ENCODE results near the gene ELL. TPM values are rescaled to one million over a fixed set of nuclear protein-coding genes. Genes with fewer than 3 reads are reported as not detected.
"Not testable (repeated sequence)": the region's sequence is repeated elsewhere in the genome, so short reads cannot be mapped to it uniquely, and the experiment has no call there.

The ELL gene
- polyA plus RNA-seq, 1 donor from 2014 or later: 7.2 TPM

DNA sequence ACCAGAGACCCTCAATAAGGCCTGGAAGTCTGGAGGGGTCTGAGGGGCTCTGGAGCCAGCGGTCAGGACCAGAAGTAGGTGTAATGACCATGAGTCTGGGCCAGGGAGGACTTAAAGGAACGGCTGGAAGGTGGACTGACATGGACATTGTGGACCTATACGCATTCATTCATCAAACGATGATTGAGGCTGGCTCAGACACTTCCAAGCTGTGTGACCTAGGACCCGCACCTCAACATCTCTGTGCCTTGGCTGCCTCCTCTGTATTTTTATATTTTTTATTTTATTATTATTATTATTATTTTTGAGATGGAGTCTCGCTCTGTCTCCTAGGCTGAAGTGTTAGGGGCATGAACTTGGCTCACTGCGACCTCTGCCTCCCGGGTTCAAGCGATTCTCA is 115.1 kb downstream of the ELL start:
- TF ChIP-seq EP300 (conservative IDR thresholded peaks at IDR 0.05; ENCODE audit: poor library complexity, severe bottlenecking): no peak
- no peak for TF ChIP-seq POLR2AphosphoS5 (IDR thresholded peaks at IDR 0.05)
- no peak for TF ChIP-seq EZH2 (IDR thresholded peaks at IDR 0.05; ENCODE audit: borderline replicate concordance, insufficient read depth, low read length, poor library complexity, severe bottlenecking)
- TF ChIP-seq, protein P1, sequence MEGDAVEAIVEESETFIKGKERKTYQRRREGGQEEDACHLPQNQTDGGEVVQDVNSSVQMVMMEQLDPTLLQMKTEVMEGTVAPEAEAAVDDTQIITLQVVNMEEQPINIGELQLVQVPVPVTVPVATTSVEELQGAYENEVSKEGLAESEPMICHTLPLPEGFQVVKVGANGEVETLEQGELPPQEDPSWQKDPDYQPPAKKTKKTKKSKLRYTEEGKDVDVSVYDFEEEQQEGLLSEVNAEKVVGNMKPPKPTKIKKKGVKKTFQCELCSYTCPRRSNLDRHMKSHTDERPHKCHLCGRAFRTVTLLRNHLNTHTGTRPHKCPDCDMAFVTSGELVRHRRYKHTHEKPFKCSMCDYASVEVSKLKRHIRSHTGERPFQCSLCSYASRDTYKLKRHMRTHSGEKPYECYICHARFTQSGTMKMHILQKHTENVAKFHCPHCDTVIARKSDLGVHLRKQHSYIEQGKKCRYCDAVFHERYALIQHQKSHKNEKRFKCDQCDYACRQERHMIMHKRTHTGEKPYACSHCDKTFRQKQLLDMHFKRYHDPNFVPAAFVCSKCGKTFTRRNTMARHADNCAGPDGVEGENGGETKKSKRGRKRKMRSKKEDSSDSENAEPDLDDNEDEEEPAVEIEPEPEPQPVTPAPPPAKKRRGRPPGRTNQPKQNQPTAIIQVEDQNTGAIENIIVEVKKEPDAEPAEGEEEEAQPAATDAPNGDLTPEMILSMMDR (IDR thresholded peaks at IDR 0.05; ENCODE audit: poor library complexity, severe bottlenecking): no peak
- TF ChIP-seq SMC3 (conservative IDR thresholded peaks at IDR 0.05; ENCODE audit: poor library complexity): no peak
- TF ChIP-seq TAF1 (IDR thresholded peaks at IDR 0.05; ENCODE audit: low read depth): no peak
- TF ChIP-seq MXI1 (conservative IDR thresholded peaks at IDR 0.05; ENCODE audit: poor library complexity, severe bottlenecking): no peak
- TF ChIP-seq REST (IDR thresholded peaks at IDR 0.05; ENCODE audit: borderline replicate concordance): no peak
- no peak for TF ChIP-seq RAD21 (conservative IDR thresholded peaks at IDR 0.05)
- H3K4me3 ChIP-seq (ENCODE audit: low read length): no peak overlapping the region
- no peak overlapping the region for H3K9ac ChIP-seq (ENCODE audit: low read length)
- H3K27ac ChIP-seq (ENCODE audit: low read length): no peak overlapping the region
- H3K36me3 ChIP-seq (ENCODE audit: insufficient read depth, low read length): no peaks in the 10 kb centered on the region
- H3K9me2 ChIP-seq (ENCODE audit: insufficient read depth, low read length): no peaks in the 10 kb centered on the region
- H3K79me2 ChIP-seq (replicated peaks; ENCODE audit: insufficient read depth, low read length): no peaks in the 10 kb centered on the region
- no peaks in the 10 kb centered on the region for H3K27me3 ChIP-seq (ENCODE audit: insufficient read depth, low read depth, low read length)
- no peak overlapping the region for H3K4me2 ChIP-seq (ENCODE audit: low read length)
- no peaks in the 10 kb centered on the region for H3F3A ChIP-seq (ENCODE audit: insufficient read depth, low read length, poor library complexity, severe bottlenecking)
- H2AFZ ChIP-seq (ENCODE audit: low read depth, low read length): no peak overlapping the region
- no peaks in the 10 kb centered on the region for H4K20me1 ChIP-seq (ENCODE audit: insufficient read depth)
- H3K9me3 ChIP-seq (ENCODE audit: low read length): no peaks in the 10 kb centered on the region

- not testable (repeated sequence) for H3K79me2 ChIP-seq (replicated peaks; ENCODE audit: insufficient read depth, low read length); H3F3A ChIP-seq (ENCODE audit: insufficient read depth, low read length, poor library complexity, severe bottlenecking); H3K4me2 ChIP-seq (ENCODE audit: low read length); H2AFZ ChIP-seq (ENCODE audit: low read depth, low read length); H3K36me3 ChIP-seq (ENCODE audit: insufficient read depth, low read length); H3K27me3 ChIP-seq (ENCODE audit: insufficient read depth, low read depth, low read length); H3K9me2 ChIP-seq (ENCODE audit: insufficient read depth, low read length); H4K20me1 ChIP-seq (ENCODE audit: insufficient read depth); H3K27ac ChIP-seq (ENCODE audit: low read length); H3K4me3 ChIP-seq (ENCODE audit: low read length); H3K9ac ChIP-seq (ENCODE audit: low read length); H3K9me3 ChIP-seq (ENCODE audit: low read length)
Observed at GRCh38 chr19:18405754-18406153, 116.1 kb downstream of the ELL start.

- H3K27me3 ChIP-seq (ENCODE audit: insufficient read depth, low read depth, low read length); H3K79me2 ChIP-seq (replicated peaks; ENCODE audit: insufficient read depth, low read length); H3K4me2 ChIP-seq (ENCODE audit: low read length); H3K4me3 ChIP-seq (ENCODE audit: low read length); H3K9me2 ChIP-seq (ENCODE audit: insufficient read depth, low read length); H3K36me3 ChIP-seq (ENCODE audit: insufficient read depth, low read length); H4K20me1 ChIP-seq (ENCODE audit: insufficient read depth); H3F3A ChIP-seq (ENCODE audit: insufficient read depth, low read length, poor library complexity, severe bottlenecking); H3K9ac ChIP-seq (ENCODE audit: low read length); H2AFZ ChIP-seq (ENCODE audit: low read depth, low read length); H3K27ac ChIP-seq (ENCODE audit: low read length); H3K9me3 ChIP-seq (ENCODE audit: low read length): not testable (repeated sequence)
Observed at GRCh38 chr19:18402455-18403248, 119.2 kb downstream of the ELL start.
